ENCODE data around the gene ADAM12.

Gene ADAM12

GRCh38 chr10:126133082-126133620 lies 255.1 kb downstream of the ADAM12 start:
- no peak for DNase-seq

- DNase-seq: no peak
Observed at GRCh38 chr10:126131341-126131740, 256.9 kb downstream of the ADAM12 start.

GRCh38 chr10:126130271-126130710 lies 258.0 kb downstream of the ADAM12 start:
- no peak for DNase-seq

- no peak for DNase-seq
Observed at GRCh38 chr10:126129026-126129425, 259.3 kb downstream of the ADAM12 start.

- no peak for DNase-seq
Observed at GRCh38 chr10:126128581-126128980, 259.7 kb downstream of the ADAM12 start.

GRCh38 chr10:126127481-126128029 lies 260.7 kb downstream of the ADAM12 start:
- DNase-seq: no peak

- no peak for DNase-seq
Observed at GRCh38 chr10:126126866-126127265, 261.4 kb downstream of the ADAM12 start.

- no peak for DNase-seq
Observed at GRCh38 chr10:126126023-126126422, 262.3 kb downstream of the ADAM12 start.

GRCh38 chr10:126124668-126125349 lies 263.5 kb downstream of the ADAM12 start:
- no peak for DNase-seq

GRCh38 chr10:126124046-126124445 lies 264.2 kb downstream of the ADAM12 start:
- no peak for DNase-seq

- DNase-seq: no peak
Observed at GRCh38 chr10:126123466-126123865, 264.8 kb downstream of the ADAM12 start.

GRCh38 chr10:126122881-126123280 lies 265.4 kb downstream of the ADAM12 start:
- DNase-seq: no peak

GRCh38 chr10:126119599-126119998 lies 268.7 kb downstream of the ADAM12 start:
- no peak for DNase-seq

- DNase-seq: no peak
Observed at GRCh38 chr10:126118476-126118875, 269.8 kb downstream of the ADAM12 start.

GRCh38 chr10:126117196-126117595 lies 271.1 kb downstream of the ADAM12 start:
- no peak for DNase-seq

- DNase-seq: no peak
Observed at GRCh38 chr10:126115886-126116285, 272.4 kb downstream of the ADAM12 start.

- no peak for DNase-seq
Observed at GRCh38 chr10:126114884-126115555, 273.3 kb downstream of the ADAM12 start.

- no peak for DNase-seq
Observed at GRCh38 chr10:126111516-126111915, 276.8 kb downstream of the ADAM12 start.

GRCh38 chr10:126110489-126111180 lies 277.6 kb downstream of the ADAM12 start:
- DNase-seq: no peak

GRCh38 chr10:126109893-126110292 lies 278.4 kb downstream of the ADAM12 start:
- no peak for DNase-seq

GRCh38 chr10:126108693-126109092 lies 279.6 kb downstream of the ADAM12 start:
- no peak for DNase-seq

- DNase-seq: no peak
Observed at GRCh38 chr10:126104767-126105166, 283.5 kb downstream of the ADAM12 start.

GRCh38 chr10:126102636-126103035 lies 285.6 kb downstream of the ADAM12 start:
- DNase-seq: no peak
